Measurements from ENCODE around the gene ADA.
A peak's percentile ranks its signal among the peaks of the same experiment; 100 is the strongest.
"Not testable (repeated sequence)": the region's sequence is repeated elsewhere in the genome, so short reads cannot be mapped to it uniquely, and the experiment has no call there.

The ADA gene

DNA sequence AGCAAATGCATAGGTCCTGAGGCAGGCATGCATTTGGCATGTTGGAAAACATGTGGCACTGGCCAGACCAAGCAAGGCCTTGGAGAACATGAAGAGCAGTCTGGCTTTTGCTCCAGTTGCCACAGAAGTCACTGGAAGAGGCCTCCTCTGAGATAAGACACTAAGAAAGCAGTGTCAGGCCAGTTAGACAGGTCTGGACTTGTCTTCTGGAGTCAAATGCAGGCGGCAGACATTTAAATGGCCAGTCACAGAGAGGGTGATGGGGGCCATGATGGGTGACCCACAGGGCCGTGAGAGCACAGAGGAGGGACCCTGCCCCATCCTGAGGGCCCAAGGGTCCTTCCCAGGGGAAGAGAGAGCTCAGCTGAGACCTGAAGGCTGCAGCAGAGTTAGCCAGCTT, 26.7 kb upstream of the ADA start:
- DNase-seq = peak; percentile 11

GRCh38 chr20:44672318-44672902, 20.9 kb upstream of the ADA start:
- DNase-seq = not testable (repeated sequence)

DNA sequence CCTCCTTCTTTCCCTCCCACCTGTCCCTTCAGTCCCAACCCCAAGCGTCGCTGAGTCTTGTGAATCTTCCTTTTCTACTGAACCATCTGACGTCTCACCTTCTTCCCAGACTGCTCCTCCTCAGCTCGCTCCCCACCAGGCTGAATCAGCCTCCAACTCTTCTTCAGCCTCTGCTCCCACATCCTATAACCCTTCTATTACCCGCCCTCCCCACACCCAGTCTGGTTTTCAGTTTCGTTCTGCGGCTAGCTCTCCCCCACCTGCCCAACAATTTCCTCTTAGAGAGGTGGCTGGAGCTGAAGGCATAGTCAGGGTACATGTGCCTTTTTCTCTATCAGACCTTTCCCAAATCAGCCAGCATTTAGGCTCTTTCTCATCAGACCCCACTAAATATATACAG, 20.0 kb upstream of the ADA start:
- DNase-seq = not testable (repeated sequence)

GRCh38 chr20:44670851-44671250, 19.4 kb upstream of the ADA start:
- not testable (repeated sequence) for DNase-seq

DNA sequence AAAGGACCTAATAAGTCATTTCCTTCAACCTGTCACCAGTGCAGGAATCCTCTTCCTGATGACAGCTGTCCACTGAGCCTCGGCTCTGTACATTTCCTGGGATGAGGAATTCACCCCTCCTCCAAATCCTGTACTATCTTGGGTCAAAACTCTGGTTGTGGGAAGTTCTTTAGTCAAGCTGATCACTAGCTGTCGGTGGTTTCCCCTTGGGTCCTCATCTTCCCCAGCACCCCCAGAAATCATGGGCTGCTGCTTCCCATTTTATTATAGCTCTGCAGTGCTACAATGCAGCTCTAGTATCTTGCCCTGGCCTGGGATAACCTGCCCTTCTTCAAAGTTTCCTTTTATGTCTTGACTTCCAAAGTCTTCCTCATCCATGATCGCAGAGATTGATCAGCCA, 14.6 kb upstream of the ADA start:
- DNase-seq = no peak

DNA sequence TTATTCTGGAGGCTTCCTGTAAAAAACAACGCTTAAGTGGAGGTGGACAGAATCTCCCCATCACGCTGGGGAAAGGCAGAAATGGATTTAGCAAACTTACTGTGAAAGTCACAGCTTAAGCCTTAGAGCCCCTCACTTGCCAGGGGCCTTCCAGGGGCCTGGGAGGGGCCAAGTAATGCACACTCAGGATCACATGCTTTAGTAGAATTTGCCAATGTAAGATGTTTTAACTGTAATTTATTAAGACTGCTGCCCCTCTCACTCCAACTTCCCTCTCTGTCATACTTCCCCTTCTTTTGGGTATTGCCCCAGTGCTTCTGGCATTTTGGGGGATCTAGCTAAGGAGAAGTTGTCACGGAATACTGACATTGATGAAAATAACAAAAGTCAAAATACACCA, 12.6 kb upstream of the ADA start:
- DNase-seq = no peak

GRCh38 chr20:44662261-44662660, 10.8 kb upstream of the ADA start:
- no peak for DNase-seq

DNA sequence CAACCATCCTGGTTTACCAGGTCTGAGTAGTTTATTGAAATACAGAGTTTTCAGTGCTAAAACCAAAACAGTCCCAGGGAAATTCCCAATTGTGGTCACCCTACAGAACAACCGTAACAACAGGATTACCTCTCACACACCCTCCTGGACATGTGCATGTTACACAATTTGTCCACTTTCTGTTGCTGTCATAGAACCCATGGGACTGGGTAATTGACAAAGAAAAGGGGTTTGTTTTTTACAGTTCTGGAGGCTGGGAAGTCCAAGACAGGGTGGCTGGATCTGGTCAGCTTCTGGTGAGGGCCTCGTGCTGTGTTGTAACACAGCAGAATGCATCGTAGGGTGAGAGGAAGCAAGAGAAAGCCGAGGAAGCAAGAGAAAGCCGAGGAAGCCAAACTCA, 9.1 kb upstream of the ADA start:
- DNase-seq = no peak

GRCh38 chr20:44659931-44660330, 8.4 kb upstream of the ADA start:
- DNase-seq = no peak

- DNase-seq = no peak
These were observed 7.3 kb upstream of the ADA start for GRCh38 chr20:44658810-44659209.

DNA sequence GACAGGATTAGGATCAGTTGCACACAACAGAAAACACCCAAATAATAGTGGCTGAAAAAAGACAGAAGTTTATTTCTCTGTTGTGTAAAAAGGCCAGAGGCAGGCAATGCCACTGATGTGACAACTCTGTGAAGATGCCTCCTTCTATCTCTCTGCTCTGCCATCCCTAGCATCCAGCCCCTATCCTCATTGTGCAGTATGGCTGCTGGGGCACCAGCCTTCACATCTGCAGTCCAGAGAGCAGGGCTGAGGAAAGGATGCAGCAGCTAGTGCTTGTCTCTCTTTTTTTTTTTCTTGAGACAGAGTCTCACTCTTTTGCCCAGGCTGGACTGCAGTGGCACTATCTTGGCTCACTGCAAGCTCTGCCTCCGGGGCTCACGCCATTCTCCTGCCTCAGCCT, 6.4 kb upstream of the ADA start:
- DNase-seq = no peak

DNA sequence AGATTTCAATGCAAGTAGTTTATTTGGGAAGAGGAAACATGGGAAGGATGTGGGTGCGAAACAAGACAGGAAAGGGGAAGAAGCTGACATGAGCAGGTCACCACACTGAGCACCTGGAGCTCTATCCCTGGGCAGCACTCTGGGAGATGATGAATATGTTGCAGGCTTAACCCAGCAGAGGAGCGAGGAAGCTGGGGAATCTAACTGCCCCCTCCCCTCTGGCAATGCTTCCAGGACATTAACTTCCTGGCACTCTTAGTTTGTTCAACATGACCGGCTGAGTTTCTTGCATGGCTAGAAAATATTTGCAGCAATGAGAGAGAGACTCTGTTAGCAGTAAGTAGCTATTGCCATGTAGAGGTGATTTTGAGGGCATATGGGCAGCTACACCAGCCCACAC, 4.9 kb upstream of the ADA start:
- DNase-seq = peak; percentile 39

DNA sequence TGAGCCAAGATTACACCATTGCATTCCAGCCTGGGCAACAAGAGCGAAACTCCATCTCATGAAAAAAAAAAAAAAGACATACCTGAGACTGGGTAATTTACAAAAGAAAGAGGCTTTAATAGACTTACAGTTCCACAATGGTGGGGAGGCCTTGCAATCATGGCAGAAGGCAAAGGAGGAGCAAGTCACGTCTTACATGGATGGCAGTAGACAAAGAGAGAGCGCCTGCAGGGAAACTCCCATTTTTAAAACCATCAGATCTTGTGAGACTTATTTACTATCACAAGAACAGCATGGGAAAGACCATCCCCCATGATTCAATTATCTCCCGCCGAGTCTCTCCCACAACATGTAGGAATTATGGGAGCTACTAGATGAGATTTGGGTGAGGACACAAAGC, 2.7 kb upstream of the ADA start:
- not testable (repeated sequence) for DNase-seq

GRCh38 chr20:44653546-44653945, 2.0 kb upstream of the ADA start:
- no peak for DNase-seq

DNA sequence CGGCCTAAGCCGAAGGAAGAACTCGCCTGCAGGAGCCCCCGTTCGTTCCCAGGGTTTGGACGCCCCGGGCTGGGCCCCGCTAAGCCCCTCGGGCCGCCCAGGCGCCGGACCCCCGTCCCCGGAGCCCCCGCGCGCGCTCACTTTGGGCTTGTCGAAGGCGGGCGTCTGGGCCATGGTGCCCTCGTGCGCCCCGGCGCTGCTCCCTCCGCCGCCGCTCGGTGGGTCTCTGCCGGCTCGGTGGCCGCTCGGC, 140 bp downstream of the ADA start:
- DNase-seq = no peak

DNA sequence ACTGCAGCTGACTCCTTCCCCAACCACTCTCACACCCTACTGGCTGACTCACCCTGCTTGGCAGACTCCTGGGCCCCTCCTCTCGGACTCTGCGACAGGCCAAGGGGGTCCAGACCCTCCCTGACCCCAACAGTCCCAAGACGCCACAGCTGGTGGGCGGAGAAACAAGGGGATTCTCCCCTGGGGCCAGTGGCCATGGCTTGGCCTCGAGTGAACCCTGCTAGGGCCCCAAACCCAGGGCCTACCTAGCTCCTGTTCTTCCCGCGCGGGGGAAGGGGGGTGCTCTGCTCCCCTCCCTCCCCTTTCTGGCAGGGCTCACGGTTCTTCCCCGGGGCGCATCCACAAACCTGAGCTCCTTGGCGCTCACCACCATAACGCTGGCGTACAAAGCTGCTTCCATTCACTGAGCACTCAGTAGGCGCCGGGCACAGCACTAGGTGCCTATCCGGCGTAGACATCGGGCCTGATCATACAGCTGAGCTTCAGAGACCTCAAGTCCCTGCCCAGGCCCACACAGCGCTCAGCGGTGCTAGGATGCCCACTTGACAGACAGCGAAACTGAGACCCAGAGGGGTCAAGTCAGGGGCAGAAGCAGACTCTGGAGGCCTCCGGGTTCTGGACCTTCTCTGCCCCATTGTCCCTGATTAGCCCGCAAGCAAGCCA, 597 bp downstream of the ADA start:
- no peak for DNase-seq

DNA sequence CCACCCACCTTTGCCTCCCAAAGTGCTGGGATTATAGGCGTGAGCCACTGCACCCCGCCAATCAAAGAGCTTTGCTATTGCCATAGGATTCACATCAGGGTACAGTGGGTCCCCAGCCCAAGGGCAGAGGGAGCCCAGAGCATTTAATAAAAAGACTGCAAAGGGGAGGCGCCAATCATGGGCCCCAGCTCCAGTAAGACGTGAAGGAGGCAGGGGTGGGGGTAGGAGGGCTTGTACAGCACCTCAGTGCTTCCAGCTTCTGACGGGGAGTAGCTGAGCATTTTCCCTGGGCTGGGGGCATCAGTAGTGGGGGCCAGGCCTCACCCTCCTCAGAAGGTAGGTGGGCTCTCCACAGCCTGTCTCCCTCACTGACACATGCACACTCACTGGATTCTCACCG, 1.5 kb downstream of the ADA start:
- DNase-seq = no peak

DNA sequence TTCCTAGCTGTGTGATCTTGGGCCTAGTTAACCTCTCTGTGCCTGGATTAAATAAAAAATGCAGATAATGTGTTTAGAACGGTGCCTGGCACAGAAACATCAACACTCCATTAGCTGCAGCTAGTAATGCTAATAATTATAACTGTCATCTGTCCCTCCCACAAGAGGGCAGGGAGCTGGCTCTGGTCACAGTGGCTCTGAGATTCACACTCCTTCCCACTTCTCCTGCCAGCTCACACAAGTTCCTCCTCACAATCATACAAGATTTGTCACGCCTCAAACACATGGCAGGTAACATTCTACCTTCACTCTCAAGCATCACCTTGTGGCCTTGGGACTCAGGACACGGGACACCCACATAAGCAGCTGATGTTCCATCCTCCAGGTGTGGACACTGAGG, 2.4 kb downstream of the ADA start:
- DNase-seq = no peak

- DNase-seq = peak; percentile 2
These were observed 2.9 kb downstream of the ADA start for GRCh38 chr20:44648579-44648978.

- DNase-seq = no peak
These were observed 3.4 kb downstream of the ADA start for GRCh38 chr20:44648068-44648467.

- no peak for DNase-seq
These were observed 4.7 kb downstream of the ADA start for GRCh38 chr20:44646641-44647274.

- DNase-seq = peak; percentile 58
These were observed 5.4 kb downstream of the ADA start for GRCh38 chr20:44646023-44646640.

GRCh38 chr20:44644667-44645131, 6.8 kb downstream of the ADA start:
- no peak for DNase-seq

GRCh38 chr20:44644230-44644617, 7.3 kb downstream of the ADA start:
- no peak for DNase-seq
